Measurements from ENCODE around the gene SH3BP4.
"Not testable (repeated sequence)": the region's sequence is repeated elsewhere in the genome, so short reads cannot be mapped to it uniquely, and the experiment has no call there.

The SH3BP4 gene

DNA sequence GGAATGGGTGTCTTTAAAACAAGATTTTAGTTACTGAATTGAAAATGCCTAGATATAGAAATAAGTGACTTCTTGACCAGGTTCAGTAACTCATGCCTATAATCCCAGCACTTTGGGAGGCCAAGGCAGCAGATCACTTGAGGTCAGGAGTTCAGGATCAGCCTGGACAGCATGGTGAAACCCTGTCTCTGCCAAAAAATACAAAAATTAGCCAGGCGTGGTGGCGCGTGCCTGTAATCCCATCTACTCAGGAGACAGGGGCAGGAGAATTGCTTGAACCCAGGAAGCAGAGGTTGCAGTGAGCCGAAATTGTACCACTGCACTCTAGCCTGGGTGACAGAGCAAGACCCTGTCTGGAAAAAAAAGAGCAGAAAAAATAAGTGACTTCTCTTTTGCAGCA, 68.3 kb downstream of the SH3BP4 start:
- DNase-seq (ENCODE audit: low read depth) = not testable (repeated sequence)

DNA sequence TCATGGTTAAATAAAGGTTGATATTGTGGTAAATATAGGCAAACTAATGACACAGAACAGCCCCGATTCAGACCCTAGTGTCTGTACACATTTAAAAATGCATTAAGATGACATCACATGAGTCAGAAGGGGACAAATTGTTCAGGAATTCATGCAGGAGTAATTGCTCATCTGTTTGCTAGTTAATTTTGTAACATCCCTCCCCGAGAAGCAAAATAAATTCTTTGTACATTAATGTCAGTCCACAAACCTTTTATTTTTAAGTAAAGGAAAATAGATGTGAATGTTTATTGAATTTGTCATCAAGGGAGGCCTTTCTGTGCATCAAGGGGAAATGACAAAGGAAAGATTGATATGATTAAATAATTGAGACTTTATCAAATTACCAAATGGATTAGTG, 69.9 kb downstream of the SH3BP4 start:
- DNase-seq (ENCODE audit: low read depth) = peak; percentile 98

GRCh38 chr2:235024191-235024860, 72.5 kb downstream of the SH3BP4 start:
- peak; percentile 96 for DNase-seq (ENCODE audit: low read depth)

DNA sequence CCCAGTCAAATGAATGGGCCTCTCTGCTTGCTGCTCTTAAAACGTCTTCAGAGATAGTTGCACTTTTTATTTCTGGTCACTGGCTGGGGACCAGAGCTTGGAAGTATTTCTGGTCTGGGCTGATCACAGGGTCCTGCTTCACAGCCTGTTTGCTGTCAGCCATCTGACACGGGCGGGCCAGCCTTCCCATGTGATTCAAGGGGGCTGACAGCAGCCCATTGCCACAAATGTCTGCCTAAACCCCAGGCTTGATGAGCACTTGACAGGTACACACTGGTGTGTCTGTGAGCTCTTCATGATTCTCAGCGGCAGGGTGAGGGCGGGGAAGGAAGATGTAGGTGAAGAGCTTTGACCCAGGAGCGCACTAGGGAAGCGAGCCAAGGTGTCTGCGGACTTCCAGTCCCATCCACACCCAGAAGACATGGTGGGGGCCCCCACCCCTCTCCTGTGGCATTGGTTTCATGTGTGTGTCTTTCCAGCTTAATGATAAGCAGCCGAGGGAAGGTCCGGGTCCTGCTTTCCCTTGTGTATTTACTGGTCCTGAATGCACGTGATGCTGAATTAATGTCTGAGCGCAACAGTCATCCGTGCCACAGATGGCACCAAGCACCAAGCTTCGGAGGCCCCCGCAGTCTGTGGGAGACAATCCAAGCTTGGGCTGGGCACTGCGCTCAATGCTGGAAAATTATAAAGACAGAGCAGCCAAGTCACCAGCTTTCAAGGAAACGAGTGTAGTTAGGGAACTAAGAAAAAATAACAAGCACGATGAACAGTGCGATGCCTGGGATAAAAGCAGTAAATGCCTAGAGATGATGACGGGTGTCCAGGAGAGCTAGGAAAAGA, 73.3 kb downstream of the SH3BP4 start:
- DNase-seq (ENCODE audit: low read depth) = no peak

GRCh38 chr2:235025800-235026536, 74.2 kb downstream of the SH3BP4 start:
- peak; percentile 93 for DNase-seq (ENCODE audit: low read depth)

DNA sequence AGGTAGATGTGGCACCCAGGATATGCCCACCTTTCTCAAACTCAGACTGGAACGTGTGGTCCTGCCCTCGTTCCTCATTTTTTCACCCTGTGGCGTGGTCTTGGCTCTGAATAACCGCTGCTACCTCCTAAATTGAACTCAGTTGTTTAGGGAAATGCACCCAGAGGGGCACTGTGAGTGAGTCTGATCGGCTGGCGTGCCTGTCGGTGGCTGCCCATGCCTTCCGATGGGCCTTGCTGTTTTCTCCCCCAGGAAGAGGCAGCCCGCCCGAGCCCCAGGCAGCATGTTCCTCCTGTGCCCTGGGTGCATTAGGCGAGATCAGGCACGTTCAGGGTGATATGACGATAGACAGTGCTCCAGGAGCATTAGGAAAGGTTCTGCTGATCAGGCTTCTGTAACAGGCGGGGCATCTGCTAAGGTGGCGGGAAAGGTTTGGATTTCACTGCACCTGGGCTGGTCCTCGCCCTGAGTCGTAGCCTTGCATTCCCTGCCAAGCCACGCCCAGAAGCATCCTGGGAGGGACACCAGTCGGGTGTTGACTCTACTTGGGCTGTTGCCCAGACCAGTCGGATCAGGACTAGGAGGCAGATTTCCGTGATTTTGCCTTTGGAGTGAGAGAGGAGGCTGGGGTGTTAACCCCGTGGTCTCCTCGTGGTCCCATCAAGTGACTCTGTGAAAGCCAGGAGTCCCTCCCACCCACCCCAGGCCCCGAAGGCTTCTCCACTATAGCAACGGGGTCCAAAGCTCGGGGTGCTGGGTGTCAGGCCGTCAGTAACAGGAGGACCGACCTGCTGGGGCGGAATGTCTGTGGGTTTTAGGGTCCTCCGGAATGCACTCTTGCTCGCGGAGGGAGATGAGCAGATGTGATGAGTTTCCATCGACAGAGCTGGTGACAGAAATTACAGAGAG, 75.1 kb downstream of the SH3BP4 start:
- DNase-seq (ENCODE audit: low read depth) = peak; percentile 58

DNA sequence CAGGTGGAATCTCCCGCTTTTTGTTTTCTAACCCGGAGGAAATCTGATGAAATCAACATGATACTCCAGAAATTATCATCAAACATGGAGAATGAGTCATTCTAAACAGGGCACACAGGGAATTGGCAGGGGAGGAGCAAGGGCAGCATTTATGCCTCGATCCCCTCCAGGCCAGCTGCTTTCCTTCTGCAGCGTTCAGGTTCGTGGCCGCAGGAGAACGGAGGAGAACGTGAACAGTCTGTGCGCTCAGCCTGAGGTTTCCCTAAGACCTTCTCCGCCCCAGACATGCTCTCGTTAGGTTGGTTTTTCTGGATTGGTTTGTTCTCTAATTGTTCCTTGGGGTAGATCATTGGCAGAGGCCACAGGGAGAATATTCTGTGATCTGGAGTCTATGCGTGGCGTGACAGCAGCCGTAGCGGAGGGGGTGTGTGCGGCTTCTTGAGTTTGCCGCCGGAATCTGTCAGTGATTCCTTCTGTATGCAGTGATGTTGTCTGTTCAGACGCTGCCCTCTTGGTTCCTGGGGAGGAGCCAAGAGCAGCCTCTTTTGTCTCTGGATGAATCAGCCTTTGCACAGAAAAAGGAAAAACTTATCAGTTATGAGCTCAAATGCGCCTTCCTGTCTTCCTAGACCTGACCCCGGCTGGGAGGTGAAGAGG, 75.9 kb downstream of the SH3BP4 start:
- peak; percentile 65 for DNase-seq (ENCODE audit: low read depth)

DNA sequence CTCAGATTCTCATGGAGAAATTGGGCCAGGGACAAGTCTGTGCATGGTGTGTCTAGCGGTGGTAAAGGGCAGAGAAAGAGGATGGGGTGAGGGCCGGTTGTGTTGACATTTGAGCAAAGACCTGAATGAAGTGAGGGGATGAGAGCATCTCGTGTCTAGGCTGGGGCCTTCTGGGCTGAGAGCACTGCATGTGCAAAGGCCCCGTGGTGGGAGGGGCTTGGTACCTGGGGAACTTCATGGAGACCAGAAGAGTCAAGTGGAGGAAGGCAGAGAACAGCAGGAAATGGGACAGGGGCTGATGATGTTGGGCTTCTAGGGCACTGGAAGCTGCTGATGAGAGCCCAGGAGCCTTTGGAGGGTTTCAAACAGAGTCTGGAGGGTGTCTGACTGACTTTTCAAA, 76.8 kb downstream of the SH3BP4 start:
- no peak for DNase-seq (ENCODE audit: low read depth)

DNA sequence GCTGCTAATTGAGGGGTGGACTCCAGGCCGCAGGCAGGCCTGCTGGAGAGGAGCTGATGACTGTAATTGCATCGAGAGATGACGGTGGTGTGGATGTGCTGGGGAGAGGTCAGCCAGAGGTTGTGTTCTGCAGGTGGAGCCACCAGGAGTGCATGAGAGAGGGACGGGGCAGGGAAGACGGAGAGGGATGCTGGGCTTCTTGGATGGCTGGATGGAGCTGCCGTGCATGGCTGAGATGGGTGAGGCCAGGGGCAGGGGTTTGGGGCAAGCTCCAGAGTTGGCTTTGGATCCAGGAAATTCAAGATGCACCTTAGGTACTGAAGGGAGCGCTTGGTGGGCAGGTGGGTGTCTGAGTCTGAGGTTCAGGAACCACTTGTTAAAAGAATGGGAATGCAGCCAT, 77.2 kb downstream of the SH3BP4 start:
- DNase-seq (ENCODE audit: low read depth) = no peak

- no peak for DNase-seq (ENCODE audit: low read depth)
Measured at GRCh38 chr2:235030126-235030525, 78.3 kb downstream of the SH3BP4 start.

GRCh38 chr2:235030936-235031335, 79.1 kb downstream of the SH3BP4 start:
- no peak for DNase-seq (ENCODE audit: low read depth)

DNA sequence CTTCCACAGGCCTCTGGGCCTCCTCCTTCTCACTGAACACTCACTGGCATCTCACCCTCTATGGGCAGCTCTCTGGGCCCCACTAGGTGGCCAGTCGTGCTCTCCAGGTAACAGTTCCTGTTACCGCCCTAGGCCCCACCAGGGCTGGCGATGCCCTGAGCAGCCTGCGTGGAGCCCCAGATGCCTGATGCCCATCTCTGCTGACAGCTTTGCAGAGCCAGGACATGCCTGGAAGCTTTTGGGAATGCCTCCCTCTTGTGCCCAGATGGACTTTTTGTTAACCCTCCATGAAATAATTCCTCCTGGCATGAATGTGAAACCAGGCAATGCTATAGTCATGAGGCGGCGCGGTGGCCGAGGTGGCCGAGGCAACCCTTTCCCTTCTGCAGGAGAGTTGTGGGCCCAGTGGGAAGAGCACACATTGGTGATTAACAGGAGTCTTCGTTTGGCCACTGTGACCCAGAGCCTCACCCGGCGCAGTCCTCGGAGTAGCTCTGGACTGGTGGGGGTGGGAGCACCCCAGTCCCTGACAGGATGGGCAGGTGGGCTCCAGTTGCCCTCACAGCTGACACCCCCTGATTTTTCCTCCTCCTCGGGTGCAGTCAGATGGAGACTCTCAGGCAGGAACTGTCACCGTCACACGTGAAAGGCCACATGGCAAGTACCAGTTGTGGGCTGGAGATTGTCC, 80.0 kb downstream of the SH3BP4 start:
- DNase-seq (ENCODE audit: low read depth) = no peak

GRCh38 chr2:235032466-235032865, 80.6 kb downstream of the SH3BP4 start:
- DNase-seq (ENCODE audit: low read depth) = no peak

- no peak for DNase-seq (ENCODE audit: low read depth)
Measured at GRCh38 chr2:235032949-235033348, 81.1 kb downstream of the SH3BP4 start.

DNA sequence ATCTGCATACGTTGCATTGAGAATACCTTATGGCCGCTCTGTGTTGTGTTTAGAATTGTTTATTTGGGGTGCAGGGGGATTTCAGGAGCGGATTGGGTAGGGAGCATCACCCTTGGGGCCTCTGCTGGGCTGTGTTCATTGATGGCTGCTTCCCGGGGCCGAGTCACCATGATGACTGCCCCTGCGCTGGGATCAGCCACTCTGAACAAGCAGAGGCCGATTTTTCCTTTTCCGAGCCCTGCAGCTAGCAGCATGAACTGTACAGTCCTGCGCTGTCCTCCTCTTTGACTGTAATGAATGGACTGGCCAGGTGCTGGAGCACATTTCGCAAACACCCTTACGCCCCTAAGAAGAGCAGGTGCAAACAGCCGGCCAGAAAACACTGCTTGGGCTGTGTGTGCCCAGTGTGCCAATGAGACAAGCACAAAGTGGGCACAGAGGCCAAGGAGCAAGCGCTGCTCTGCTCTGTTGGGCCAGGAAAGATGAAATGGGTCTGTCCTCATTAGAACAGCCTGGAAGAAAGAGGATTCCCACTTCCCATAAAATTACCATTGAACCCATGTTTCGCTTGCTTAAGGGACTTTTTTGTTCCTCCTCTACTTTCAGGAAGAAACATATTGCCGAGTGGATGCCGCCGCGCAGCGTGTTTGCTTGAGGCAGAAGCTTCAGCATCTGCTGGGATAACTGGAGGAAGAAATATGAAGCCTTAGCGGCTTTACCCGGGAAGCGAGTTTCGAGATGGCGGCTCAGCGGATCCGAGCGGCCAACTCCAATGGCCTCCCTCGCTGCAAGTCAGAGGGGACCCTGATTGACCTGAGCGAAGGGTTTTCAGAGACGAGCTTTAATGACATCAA, 82.7 kb downstream of the SH3BP4 start:
- no peak for DNase-seq (ENCODE audit: low read depth)

GRCh38 chr2:235037604-235038166, 85.9 kb downstream of the SH3BP4 start:
- no peak for DNase-seq (ENCODE audit: low read depth)

GRCh38 chr2:235041221-235041917, 89.6 kb downstream of the SH3BP4 start:
- DNase-seq (ENCODE audit: low read depth) = no peak

- DNase-seq (ENCODE audit: low read depth) = no peak
Measured at GRCh38 chr2:235041918-235042575, 90.2 kb downstream of the SH3BP4 start.

Measured in ELR (cell line).